Measurements from ENCODE around the gene CCDC107. TPM values are rescaled to one million over a fixed set of nuclear protein-coding genes. Genes with fewer than 3 reads are reported as not detected.

The CCDC107 gene
- total RNA-seq, 1 donor from 2014 or later, result 9.8 TPM

DNA sequence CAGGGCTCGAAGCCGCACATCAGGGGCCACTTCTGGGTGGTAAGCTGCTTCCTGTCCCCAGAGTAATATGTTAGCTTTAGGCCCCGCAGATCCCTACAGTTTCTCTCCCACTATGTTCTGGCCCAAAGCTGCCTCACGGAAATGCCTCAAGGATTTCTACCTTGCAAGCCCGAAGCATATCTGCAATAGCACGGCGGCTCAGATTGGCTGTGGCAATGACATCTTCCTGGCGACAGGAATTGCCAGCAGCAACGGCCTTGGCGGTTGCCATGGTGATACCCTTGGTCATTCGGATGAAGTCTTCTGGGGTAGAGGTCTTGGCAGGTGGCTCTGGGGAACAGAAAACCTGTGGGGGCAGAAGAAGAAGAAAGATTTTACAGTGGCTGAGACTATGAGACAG, 41.9 kb downstream of the CCDC107 start:
- DNase-seq (ENCODE audit: low read depth), result no peak

- no peak for DNase-seq (ENCODE audit: low read depth)
These were observed 42.9 kb downstream of the CCDC107 start for GRCh38 chr9:35700942-35701341.

- no peak for DNase-seq (ENCODE audit: low read depth)
These were observed 44.6 kb downstream of the CCDC107 start for GRCh38 chr9:35702696-35703095.

- DNase-seq (ENCODE audit: low read depth), result no peak
These were observed 46.0 kb downstream of the CCDC107 start for GRCh38 chr9:35703906-35704672.

DNA sequence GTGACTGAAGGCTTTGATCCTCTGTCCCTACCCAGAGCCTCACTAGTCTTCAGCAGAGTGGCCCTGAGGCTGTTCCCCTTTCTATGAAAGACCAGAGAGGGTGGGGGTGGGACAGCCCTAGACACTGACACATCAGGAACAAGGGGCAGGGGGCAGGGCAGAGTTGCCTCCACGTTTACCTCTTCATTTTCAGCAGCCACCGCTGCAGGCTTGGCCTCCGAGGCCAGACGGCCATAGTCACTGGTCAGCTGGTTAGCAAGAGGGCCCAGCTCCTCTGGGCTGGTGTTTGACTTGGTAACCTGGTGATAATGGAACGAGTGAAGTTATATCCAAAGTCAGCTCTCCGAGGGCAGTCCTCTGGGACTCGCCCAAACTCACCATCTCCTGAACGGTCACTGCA, 47.3 kb downstream of the CCDC107 start:
- no peak for DNase-seq (ENCODE audit: low read depth)

DNA sequence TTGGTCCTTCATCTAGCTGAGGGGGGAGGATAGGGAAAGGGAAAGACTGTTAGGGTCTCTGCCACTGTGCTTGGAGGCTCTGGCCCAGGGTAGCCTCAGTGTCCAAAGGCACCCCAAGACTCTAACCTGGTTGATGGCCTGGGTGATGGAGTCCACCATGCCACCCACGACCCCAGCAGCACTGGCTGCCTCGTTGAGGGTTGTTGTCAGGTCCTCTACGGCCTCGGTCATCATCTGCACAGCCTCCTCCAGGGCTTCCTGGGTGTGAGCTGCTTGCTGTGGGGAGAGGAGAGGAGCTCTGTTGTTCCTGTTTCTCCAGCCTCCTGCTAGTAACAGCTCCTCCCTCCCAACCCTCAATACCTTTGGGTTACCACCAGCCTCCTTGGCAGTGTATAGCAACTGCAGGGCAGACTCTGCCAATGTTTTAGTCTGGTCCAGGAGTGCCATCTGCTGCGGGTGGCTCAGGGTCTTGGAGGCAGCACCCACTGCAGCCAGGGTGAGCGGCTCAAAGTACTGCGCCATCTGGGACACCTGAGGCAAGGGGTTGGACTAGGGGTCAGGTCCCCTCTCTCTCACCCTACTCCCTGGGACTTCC, 47.8 kb downstream of the CCDC107 start:
- no peak for DNase-seq (ENCODE audit: low read depth)

GRCh38 chr9:35706951-35707350, 48.9 kb downstream of the CCDC107 start:
- no peak for DNase-seq (ENCODE audit: low read depth)

DNA sequence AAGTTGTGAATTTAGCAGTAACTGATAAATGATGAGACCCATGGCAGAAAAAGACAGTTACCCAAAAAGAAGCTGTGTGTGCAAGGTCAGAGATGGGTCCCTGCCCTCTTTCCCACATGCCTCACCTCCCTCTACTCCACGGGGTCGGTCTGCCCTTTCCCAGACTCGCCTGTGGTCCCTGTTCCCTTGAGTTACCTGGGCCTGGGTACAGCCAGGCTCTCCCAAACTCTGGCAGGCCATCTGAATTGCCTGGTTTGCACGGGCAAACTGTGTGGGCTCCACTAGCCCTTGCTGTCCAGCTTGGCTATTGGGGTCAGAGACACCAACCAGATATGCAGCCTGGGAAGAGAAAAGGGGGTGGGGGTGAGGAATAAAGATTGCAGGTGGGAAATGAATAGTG, 50.1 kb downstream of the CCDC107 start:
- DNase-seq (ENCODE audit: low read depth), result no peak

DNA sequence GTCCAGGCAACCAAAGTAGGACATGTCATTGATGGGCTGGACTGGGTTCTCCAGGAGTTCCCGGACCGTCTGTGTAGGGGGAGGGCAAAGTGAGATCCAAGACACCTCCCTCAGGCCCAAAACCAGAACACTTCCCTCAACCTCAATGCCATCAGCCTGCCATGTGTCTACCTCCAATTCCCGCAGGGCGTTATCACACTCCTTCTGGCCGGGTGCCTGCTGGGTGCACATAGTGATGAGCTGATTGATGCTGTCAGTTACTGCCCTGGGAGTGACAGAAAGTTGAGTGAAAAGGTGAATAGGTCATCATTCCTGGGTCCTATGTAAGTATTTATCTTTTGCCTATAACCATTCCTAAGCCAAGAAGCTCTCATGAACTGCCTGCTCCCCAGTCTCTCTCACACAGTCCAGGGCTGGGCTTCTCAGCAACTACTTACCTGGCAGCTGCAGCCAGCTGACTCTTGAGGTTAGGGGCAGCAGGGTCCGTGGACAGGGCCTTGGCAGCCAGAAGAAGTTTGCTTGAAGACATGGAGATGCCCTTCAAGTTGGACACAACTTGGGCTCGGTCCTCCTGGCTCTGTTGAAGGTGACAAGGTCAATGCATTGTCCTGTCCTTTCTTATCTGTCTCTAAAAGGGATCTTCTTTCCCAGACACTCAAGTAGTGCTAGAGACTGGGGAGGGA, 52.9 kb downstream of the CCDC107 start:
- DNase-seq (ENCODE audit: low read depth), result no peak

Small RNAs within 50 kb of the gene (microRNA-seq; reads per million reads assigned to microRNA genes)
- gene MIR6852, result 0.48 reads per million

Other genes starting within 250 kb of the CCDC107 start
- 39.8 and 57.0 TPM in 2 replicates for gene RUSC2, start 168.2 kb upstream of the CCDC107 start, total RNA-seq
- 63.5 and 76.8 TPM in 2 replicates for gene TESK1, start 53.0 kb upstream of the CCDC107 start, total RNA-seq
- gene CD72, start 39.9 kb upstream of the CCDC107 start, total RNA-seq, result 2.2 TPM in 2 replicates
- not detected in 2 replicates for gene SIT1, start 7.4 kb upstream of the CCDC107 start, total RNA-seq
- 1,100 and 3,603 TPM in 2 replicates for gene RMRP, start 273 bp upstream of the CCDC107 start, total RNA-seq
- not detected in 2 replicates for gene ARHGEF39, start 6.9 kb downstream of the CCDC107 start, total RNA-seq
- gene CA9, start 15.6 kb downstream of the CCDC107 start, total RNA-seq, result 0.10 TPM in 1 of 2 replicates, not detected in the other
- 13,316 and 13,583 TPM in 2 replicates for gene TPM2, start 31.6 kb downstream of the CCDC107 start, total RNA-seq
- gene TLN1, start 73.9 kb downstream of the CCDC107 start, total RNA-seq, result 219 and 242 TPM in 2 replicates
- gene CREB3, start 74.4 kb downstream of the CCDC107 start, total RNA-seq, result 69.1 and 79.9 TPM in 2 replicates
- gene GBA2, start 90.9 kb downstream of the CCDC107 start, total RNA-seq, result 31.9 and 34.4 TPM in 2 replicates
- gene RGP1, start 91.0 kb downstream of the CCDC107 start, total RNA-seq, result 15.5 and 17.3 TPM in 2 replicates
- not detected in 2 replicates for gene MSMP, start 96.0 kb downstream of the CCDC107 start, total RNA-seq
- 8.2 and 17.3 TPM in 2 replicates for gene NPR2, start 133.3 kb downstream of the CCDC107 start, total RNA-seq
- 3.4 TPM in 2 replicates for gene SPAG8, start 154.0 kb downstream of the CCDC107 start, total RNA-seq
- 24.4 and 30.0 TPM in 2 replicates for gene HINT2, start 156.8 kb downstream of the CCDC107 start, total RNA-seq
- gene FAM221B, start 170.4 kb downstream of the CCDC107 start, total RNA-seq, result not detected in 2 replicates
- 6.8 and 8.8 TPM in 2 replicates for gene TMEM8B, start 170.9 kb downstream of the CCDC107 start, total RNA-seq
- not detected in 2 replicates for gene OR13J1, start 212.1 kb downstream of the CCDC107 start, total RNA-seq
- 0.37 and 1.5 TPM in 2 replicates for gene HRCT1, start 247.9 kb downstream of the CCDC107 start, total RNA-seq